MCF 10A (cell line): ENCODE data around the gene NEURL4. TPM values are rescaled to one million over a fixed set of nuclear protein-coding genes. Genes with fewer than 3 reads are reported as not detected.

Source experiments
- BruUV-seq: library from RNA; stranded (reverse); fragments of 400-500 nt; replicated peaks from 2 replicates; lab custom pipeline; 2021; lab: Mats Ljungman, UMichigan
- CTCF ChIA-PET: fragments of 300-600 bp; sonication (Branson Sonifier 250); formaldehyde crosslinking; extraction: SDS; loops from one replicate; lab custom pipeline; 2021; ENCODE audit warnings: antibody characterized with exemption, inconsistent platforms; lab: Yijun Ruan, JAX
- POLR2A ChIA-PET: fragments of 300-600, 350-650 bp; sonication (Branson Sonifier 250); formaldehyde crosslinking; extraction: SDS; loops from one replicate; lab custom pipeline; 2020; ENCODE audit warnings: antibody characterized with exemption, inconsistent platforms; lab: Yijun Ruan, JAX
- DNase-seq: peaks from one replicate; pipeline ENCODE4 v3.0.0-alpha.2; 2018; ENCODE audit not compliant: unreplicated experiment
- H3K27ac Mint-ChIP-seq: one replicate; pipeline ENCODE4 v1.8.0; 2022; ENCODE audit warnings: mild to moderate bottlenecking, low read depth, mixed read lengths; ENCODE audit not compliant: unreplicated experiment
- H3K27me3 Mint-ChIP-seq: one replicate; pipeline ENCODE4 v1.8.0; 2022; ENCODE audit warnings: mixed read lengths; ENCODE audit not compliant: insufficient read depth, unreplicated experiment
- H3K36me3 Mint-ChIP-seq: one replicate; pipeline ENCODE4 v1.8.0; 2022; ENCODE audit warnings: mild to moderate bottlenecking, moderate library complexity, mixed read lengths; ENCODE audit not compliant: insufficient read depth, unreplicated experiment
- H3K4me1 Mint-ChIP-seq: one replicate; pipeline ENCODE4 v1.8.0; 2022; ENCODE audit warnings: mixed read lengths; ENCODE audit not compliant: insufficient read depth, unreplicated experiment
- H3K4me3 Mint-ChIP-seq: one replicate; pipeline ENCODE4 v1.8.0; 2022; ENCODE audit warnings: mild to moderate bottlenecking, moderate library complexity, mixed read lengths; ENCODE audit not compliant: unreplicated experiment
- H3K9me3 Mint-ChIP-seq: one replicate; pipeline ENCODE4 v1.8.0; 2022; ENCODE audit warnings: mixed read lengths; ENCODE audit not compliant: unreplicated experiment
- CTCF ChIP-seq: fragments of 200-600 bp; IDR thresholded peaks from one replicate; pipeline ENCODE4 v1.8.0; 2022; ENCODE audit warnings: antibody characterized with exemption, mild to moderate bottlenecking; ENCODE audit not compliant: unreplicated experiment
- intact Hi-C: fragments of 100-400 bp; cut with micrococcal nuclease; formaldehyde crosslinking; loops from 2 replicates; pipeline ENCODE4 v1.14.1; 2022
- total RNA-seq: library from RNA; stranded (reverse); gene quantifications from 2 replicates; pipeline ENCODE4 v1.2.3, GENCODE V29; 2022

NEURL4 gene
- total RNA-seq, 1 experiment from 2014 or later = 39.3 TPM

- CTCF ChIA-PET = interaction anchor here (0.6 to 6.0 kb wide), 10 partner anchors 9 to 307 kb away, joined by 3 to 57 read pairs (median 4); partner anchors contain the start of gene TMEM102
Measured at GRCh38 chr17:7352910-7353635, 23.9 kb upstream of the NEURL4 start.

DNA sequence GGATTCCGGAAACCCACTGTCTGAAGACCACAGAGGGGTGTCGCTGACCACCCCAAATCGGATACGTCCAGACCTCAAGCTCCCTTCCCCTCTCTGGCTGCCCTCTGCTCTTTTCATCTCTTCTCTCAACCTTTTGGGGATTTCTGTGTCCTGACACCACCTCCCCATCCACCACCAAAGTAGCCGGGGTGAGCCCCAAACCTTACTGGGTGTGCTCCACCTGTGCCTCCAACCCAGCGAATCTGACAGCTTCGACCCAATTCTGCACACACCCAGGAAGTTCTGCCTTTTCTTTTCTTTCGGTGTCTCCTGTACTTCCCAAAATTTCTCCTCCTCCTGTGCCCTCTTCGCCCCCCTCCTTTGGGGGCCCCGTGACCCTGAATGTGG is 23.4 kb upstream of the NEURL4 start:
- intact Hi-C loops = loop anchor here (5.0 to 10.0 kb wide), 2 partner anchors 130 to 332 kb away; partner anchors contain the start of genes POLR2A, SLC35G6, TP53 and WRAP53
- H3K27ac Mint-ChIP-seq = peak overlapping the region; percentile 93
- DNase-seq = no peak
- peak; percentile 53 for TF ChIP-seq CTCF
- H3K4me1 Mint-ChIP-seq = peaks cover 17% of the 10 kb centered on the region
- TSS peak; percentile 56 for BruUV-seq
- H3K27me3 Mint-ChIP-seq = no peaks in the 10 kb centered on the region
- POLR2A ChIA-PET = interaction anchor here (0.6 to 7.3 kb wide), 9 partner anchors 23 to 335 kb away, joined by 3 to 76 read pairs (median 10); partner anchors contain the start of genes GPS2, NEURL4, TMEM102 and TMEM256
- peaks cover 24% of the 10 kb centered on the region for H3K36me3 Mint-ChIP-seq
- peak overlapping the region; percentile 85 for H3K4me3 Mint-ChIP-seq
- CTCF ChIA-PET = interaction anchor here (0.6 to 6.0 kb wide), 5 partner anchors 8 to 161 kb away, joined by 3 to 57 read pairs (median 4); partner anchors contain the start of gene TMEM102
- H3K9me3 Mint-ChIP-seq = no peaks in the 10 kb centered on the region

More at GRCh38 chr17:7352910-7353635, 23.9 kb upstream of the NEURL4 start:
- POLR2A ChIA-PET = interaction anchor here (0.7 to 7.3 kb wide), 16 partner anchors 23 to 490 kb away, joined by 3 to 76 read pairs (median 12); partner anchors contain the start of genes CD68, GPS2, NEURL4 and PLSCR3
- peaks cover 22% of the 10 kb centered on the region for H3K36me3 Mint-ChIP-seq
- H3K4me3 Mint-ChIP-seq = peak overlapping the region; percentile 85
- H3K27me3 Mint-ChIP-seq = no peaks in the 10 kb centered on the region
- H3K4me1 Mint-ChIP-seq = peaks cover 17% of the 10 kb centered on the region
- BruUV-seq = no TSS peak
- no peak for DNase-seq
- no peak for TF ChIP-seq CTCF
- H3K27ac Mint-ChIP-seq = peak overlapping the region; percentile 93
- intact Hi-C loops = loop anchor here (5.0 to 10.0 kb wide), 2 partner anchors 129 to 332 kb away; partner anchors contain the start of genes POLR2A, SLC35G6, TP53 and WRAP53
- H3K9me3 Mint-ChIP-seq = no peaks in the 10 kb centered on the region

GRCh38 chr17:7351665-7352502 is 22.7 kb upstream of the NEURL4 start, which contains the start of gene KCTD11:
Gene KCTD11, plus strand, starts transcription at chr17:7352162.
- ChIA-PET POLR2A (interaction anchor here (0.6 to 7.3 kb wide), 28 partner anchors 14 to 781 kb away, joined by 3 to 76 read pairs (median 4); partner anchors contain the start of genes ACADVL, ACAP1, DLG4 and GABARAP), CTCF (interaction anchor here (0.7 to 6.0 kb wide), 3 partner anchors 62 to 85 kb away, joined by 4 to 57 read pairs (median 8); partner anchors contain the start of gene TMEM102)
- H3K27ac Mint-ChIP-seq = peak within 1 kb of the TSS; percentile 93
- peaks cover 17% of the 10 kb centered on the region for H3K4me1 Mint-ChIP-seq
- H3K36me3 Mint-ChIP-seq = peaks cover 24% of the 10 kb centered on the region
- intact Hi-C loops = loop anchor here (5.0 to 10.0 kb wide), 2 partner anchors 130 to 333 kb away; partner anchors contain the start of genes POLR2A, SLC35G6, TP53 and WRAP53
- H3K4me3 Mint-ChIP-seq = peak within 1 kb of the TSS; percentile 85
- BruUV-seq = no TSS peak
- no peaks in the 10 kb centered on the region for H3K27me3 Mint-ChIP-seq
- TF ChIP-seq CTCF = no peak
- no peaks in the 10 kb centered on the region for H3K9me3 Mint-ChIP-seq
- peak; percentile 89 for DNase-seq
